ENCODE data around the gene SOS1. TPM values are rescaled to one million over a fixed set of nuclear protein-coding genes. Genes with fewer than 3 reads are reported as not detected.

The SOS1 gene
- total RNA-seq, 1 donor from 2014 or later: 35.3 TPM

- no peak overlapping the region for H3K4me3 Mint-ChIP-seq (ENCODE audit: unreplicated experiment)
- no peaks in the 10 kb centered on the region for H3K9me3 Mint-ChIP-seq (ENCODE audit: unreplicated experiment)
- H3K27me3 Mint-ChIP-seq (ENCODE audit: unreplicated experiment): no peaks in the 10 kb centered on the region
- H3K4me1 Mint-ChIP-seq (ENCODE audit: unreplicated experiment): no peaks in the 10 kb centered on the region
- TF ChIP-seq CTCF (IDR thresholded peaks at IDR 0.05; ENCODE audit: unreplicated experiment): no peak
- H3K36me3 Mint-ChIP-seq (ENCODE audit: low read depth, unreplicated experiment): no peaks in the 10 kb centered on the region
- H3K27ac Mint-ChIP-seq (ENCODE audit: unreplicated experiment): no peak overlapping the region
- no peak for DNase-seq (ENCODE audit: low spot score)
Measured at GRCh38 chr2:38935568-38936172, 185.2 kb downstream of the SOS1 start.

GRCh38 chr2:38934742-38935141 lies 186.1 kb downstream of the SOS1 start:
- no peak for TF ChIP-seq CTCF (IDR thresholded peaks at IDR 0.05; ENCODE audit: unreplicated experiment)
- Mint-ChIP-seq H3K27ac (ENCODE audit: unreplicated experiment) (no peak overlapping the region), H3K4me1 (ENCODE audit: unreplicated experiment) (no peaks in the 10 kb centered on the region), H3K4me3 (ENCODE audit: unreplicated experiment) (no peak overlapping the region), H3K36me3 (ENCODE audit: low read depth, unreplicated experiment) (no peaks in the 10 kb centered on the region), H3K9me3 (ENCODE audit: unreplicated experiment) (no peaks in the 10 kb centered on the region), H3K27me3 (ENCODE audit: unreplicated experiment) (no peaks in the 10 kb centered on the region)
- no peak for DNase-seq (ENCODE audit: low spot score)

- H3K4me1 Mint-ChIP-seq (ENCODE audit: unreplicated experiment): no peaks in the 10 kb centered on the region
- no peaks in the 10 kb centered on the region for H3K9me3 Mint-ChIP-seq (ENCODE audit: unreplicated experiment)
- no peaks in the 10 kb centered on the region for H3K27me3 Mint-ChIP-seq (ENCODE audit: unreplicated experiment)
- H3K27ac Mint-ChIP-seq (ENCODE audit: unreplicated experiment): no peak overlapping the region
- no peak overlapping the region for H3K4me3 Mint-ChIP-seq (ENCODE audit: unreplicated experiment)
- H3K36me3 Mint-ChIP-seq (ENCODE audit: low read depth, unreplicated experiment): no peaks in the 10 kb centered on the region
- no peak for DNase-seq (ENCODE audit: low spot score)
- no peak for TF ChIP-seq CTCF (IDR thresholded peaks at IDR 0.05; ENCODE audit: unreplicated experiment)
Measured at GRCh38 chr2:38933653-38934052, 187.2 kb downstream of the SOS1 start.

GRCh38 chr2:38932586-38932985 lies 188.3 kb downstream of the SOS1 start:
- H3K36me3 Mint-ChIP-seq (ENCODE audit: low read depth, unreplicated experiment): no peaks in the 10 kb centered on the region
- H3K4me1 Mint-ChIP-seq (ENCODE audit: unreplicated experiment): no peaks in the 10 kb centered on the region
- H3K9me3 Mint-ChIP-seq (ENCODE audit: unreplicated experiment): no peaks in the 10 kb centered on the region
- no peak for TF ChIP-seq CTCF (IDR thresholded peaks at IDR 0.05; ENCODE audit: unreplicated experiment)
- no peak overlapping the region for H3K27ac Mint-ChIP-seq (ENCODE audit: unreplicated experiment)
- no peak for DNase-seq (ENCODE audit: low spot score)
- no peak overlapping the region for H3K4me3 Mint-ChIP-seq (ENCODE audit: unreplicated experiment)
- H3K27me3 Mint-ChIP-seq (ENCODE audit: unreplicated experiment): no peaks in the 10 kb centered on the region

Other genes with a start within 250 kb of the SOS1 start
- gene DHX57, start 245.1 kb downstream of the SOS1 start, total RNA-seq (ENCODE audit: unreplicated experiment): 27.0 TPM
- gene MORN2, start 245.1 kb downstream of the SOS1 start, total RNA-seq (ENCODE audit: unreplicated experiment): 11.3 TPM
- 0.69 TPM for gene ARHGEF33, start 231.2 kb downstream of the SOS1 start, total RNA-seq (ENCODE audit: unreplicated experiment)
- 0.92 TPM for gene CDKL4, start 122.9 kb upstream of the SOS1 start, total RNA-seq (ENCODE audit: unreplicated experiment)